HL-60/S4 (cell line): ENCODE data around the gene ADAMTS20.
"Not testable (repeated sequence)": the region's sequence is repeated elsewhere in the genome, so short reads cannot be mapped to it uniquely, and the experiment has no call there.

ENCODE experiments used
- in situ Hi-C: fragments of 300-500 bp; cut with MboI; formaldehyde crosslinking; loops from 2 replicates; pipeline ENCODE4 v1.14.3; 2022; ENCODE audit warnings: low sequenced_read_pairs

ADAMTS20 gene

DNA sequence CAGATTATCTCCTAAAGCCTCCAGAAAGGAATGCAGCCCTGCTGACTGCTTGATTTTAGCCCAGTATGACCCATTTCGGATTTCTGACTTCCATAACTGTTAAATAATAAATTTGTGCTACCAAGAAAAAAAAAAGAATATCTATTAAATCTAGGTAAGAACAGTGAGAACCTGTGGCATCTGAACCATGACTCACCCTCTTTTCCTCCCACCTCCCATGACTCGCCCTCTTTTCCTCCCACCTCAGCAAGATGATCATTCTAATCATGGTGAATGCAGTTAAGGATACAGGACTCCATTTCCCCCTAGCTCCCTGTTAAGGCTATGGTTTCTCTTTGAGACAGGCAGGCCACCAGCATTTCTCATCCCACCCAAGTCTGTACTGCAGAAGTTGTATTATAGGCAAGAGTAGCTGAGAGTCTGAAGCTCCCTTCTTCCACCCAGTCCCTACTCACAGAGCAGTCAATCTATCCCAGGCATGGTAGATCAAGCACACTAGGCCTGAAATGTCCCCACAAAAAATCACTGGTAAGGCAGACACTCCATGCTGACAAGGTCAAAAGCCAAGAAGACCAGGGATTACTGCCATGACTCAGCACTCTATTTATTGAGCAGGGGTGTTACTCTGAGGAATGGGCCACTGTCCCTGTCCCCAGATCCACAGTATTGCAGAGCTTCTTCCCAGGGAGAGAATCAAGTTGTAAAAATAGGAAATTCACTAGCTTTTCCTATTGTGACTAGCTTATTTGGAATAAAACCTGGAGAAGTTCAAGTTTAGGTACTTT lies 188.9 kb downstream of the ADAMTS20 start:
- in situ Hi-C loops = no loop called here

DNA sequence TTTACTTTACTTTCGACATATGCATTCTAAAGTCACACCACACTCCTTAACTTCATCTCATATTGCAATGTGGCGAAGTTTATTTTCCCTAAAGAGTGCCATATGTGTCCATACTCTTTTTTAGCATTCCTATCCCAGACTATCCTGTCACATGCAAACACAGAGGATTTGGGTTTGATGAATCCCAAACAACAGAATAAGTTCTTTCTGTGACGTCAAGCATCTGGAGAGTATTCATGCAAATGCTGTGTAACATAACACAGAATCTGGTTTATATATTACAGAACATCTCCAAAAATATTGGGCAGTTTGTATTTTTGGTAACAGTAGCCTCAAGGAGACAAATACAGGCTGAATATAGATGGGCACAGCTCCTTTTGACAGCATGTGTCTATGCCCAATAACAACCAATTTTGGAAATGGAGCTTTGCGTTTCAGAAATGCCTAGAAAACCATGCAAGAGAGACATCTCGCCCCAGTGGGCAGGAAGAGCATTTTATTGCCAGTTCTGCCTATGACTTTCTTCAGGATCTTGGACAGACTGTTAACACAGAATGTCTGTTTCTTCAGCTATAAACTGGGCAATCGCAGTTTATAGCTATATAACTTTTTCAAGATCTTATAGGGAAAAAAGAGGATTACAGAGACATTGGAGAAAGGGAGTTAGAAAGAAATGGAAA lies 190.8 kb downstream of the ADAMTS20 start:
- in situ Hi-C loops = no loop called here

DNA sequence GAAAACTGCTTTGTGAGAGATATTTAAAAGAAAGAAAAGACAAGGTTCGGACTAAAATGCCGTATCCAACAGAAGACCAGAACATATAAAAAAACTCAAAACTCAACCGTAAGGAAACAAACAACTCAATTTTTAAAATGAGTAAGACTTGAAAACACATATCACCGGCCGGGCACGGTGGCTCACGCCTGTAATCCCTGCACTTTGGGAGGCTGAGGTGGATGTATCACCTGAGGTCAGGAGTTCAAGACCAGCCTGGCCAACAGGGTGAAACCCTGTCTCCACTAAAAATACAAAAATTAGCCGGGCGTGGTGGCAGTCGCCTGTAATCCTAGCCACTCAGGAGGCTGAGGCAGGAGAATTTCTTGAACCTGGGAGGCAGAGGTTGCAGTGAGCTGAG lies 192.0 kb downstream of the ADAMTS20 start:
- in situ Hi-C loops = not testable (repeated sequence)

GRCh38 chr12:43357141-43357540 lies 194.9 kb downstream of the ADAMTS20 start:
- in situ Hi-C loops = no loop called here

DNA sequence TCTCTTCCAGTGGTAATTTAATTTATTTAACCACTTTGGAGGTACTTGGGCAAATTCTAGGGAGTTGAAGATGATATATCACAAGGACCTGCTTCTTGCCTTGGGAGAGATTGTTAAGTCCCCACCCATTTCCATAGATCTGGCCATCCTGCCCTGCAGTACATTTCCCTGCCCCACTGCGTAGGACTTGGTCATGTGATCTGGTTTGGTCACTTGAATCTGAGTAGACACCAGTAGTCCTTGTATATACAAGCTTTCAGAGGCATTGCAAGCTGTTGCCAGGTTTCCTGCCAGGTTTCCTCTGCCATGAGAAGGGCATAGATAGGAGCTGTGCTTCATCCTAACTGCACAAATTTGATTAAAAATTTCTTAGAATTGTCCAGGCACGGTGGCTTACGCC lies 200.0 kb downstream of the ADAMTS20 start:
- in situ Hi-C loops = no loop called here

- in situ Hi-C loops = no loop called here
These were observed 202.1 kb downstream of the ADAMTS20 start for GRCh38 chr12:43349863-43350262.

- in situ Hi-C loops = no loop called here
These were observed 203.8 kb downstream of the ADAMTS20 start for GRCh38 chr12:43348221-43348620.

- in situ Hi-C loops = no loop called here
These were observed 205.0 kb downstream of the ADAMTS20 start for GRCh38 chr12:43347026-43347425.

GRCh38 chr12:43345023-43345422 lies 207.0 kb downstream of the ADAMTS20 start:
- in situ Hi-C loops = no loop called here

GRCh38 chr12:43341785-43342313 lies 210.2 kb downstream of the ADAMTS20 start:
- in situ Hi-C loops = not testable (repeated sequence)

DNA sequence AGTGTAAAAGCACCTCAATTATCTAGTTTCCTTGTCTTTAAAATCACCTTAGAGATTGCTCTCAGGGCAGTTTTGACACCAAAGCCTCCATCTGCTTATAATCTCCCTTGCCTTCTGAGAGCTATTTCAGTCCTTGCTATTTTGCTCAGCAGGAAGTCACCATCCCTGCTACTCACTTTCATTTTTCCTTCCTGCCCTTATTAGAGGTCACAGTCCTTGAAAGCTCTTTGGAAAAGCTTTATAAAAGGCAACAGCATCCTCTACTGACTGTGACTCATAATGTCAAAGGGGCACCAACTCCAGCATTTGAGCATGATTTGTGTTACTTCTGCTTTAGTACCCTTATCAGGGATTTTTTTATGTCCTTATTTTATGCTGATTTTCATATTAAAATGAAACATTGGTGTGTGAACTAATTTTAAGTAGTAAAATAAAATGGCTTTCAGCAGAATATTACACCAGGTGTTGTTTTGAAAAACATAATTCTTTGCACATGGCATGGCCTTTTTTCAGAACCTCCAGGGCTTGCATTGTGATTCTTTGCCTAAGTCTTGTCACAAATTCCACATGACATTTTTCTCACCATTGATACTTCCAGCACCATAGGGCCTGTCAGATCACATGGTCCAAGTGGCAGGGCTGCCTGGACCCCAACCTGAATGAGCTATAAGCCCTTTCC lies 213.0 kb downstream of the ADAMTS20 start:
- in situ Hi-C loops = no loop called here

DNA sequence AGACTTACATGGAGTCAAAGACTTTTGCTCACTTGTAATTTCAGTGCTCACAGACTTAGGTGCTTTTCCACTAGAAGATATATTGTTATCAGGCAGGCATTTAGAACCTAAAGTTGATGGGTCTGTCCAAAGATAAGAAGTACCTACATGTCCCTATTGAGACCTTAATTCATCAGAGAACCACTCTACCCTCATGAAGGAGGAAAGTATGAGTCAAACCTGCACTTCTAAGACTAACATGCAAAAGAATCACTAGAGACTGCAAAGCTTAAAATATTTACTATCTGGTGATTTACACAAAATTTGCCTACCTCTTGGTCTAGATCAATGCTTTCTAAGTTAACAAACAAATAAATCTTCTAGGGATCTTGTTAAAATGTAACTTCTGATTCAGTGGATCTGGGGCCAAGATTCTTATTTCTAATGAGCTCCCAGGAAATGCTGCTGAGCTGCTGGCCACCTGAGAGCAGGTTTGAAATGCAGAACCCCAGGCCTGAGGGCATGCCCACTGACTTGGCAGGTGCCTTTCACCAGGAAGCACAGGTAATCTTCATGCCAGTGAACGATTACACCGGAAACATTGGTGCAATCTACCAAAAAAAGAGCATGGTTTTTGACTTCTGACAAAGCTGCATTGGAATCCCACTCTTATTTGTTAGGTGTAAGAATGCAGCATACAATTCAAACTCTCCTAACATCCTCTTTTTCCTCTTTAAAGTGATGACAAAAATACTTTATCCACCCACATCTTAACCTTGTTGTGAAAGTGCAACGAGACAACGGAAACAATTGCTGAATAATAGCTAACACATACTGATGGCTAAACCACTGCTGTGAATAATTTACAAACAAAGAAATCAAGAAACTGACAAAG lies 214.2 kb downstream of the ADAMTS20 start:
- in situ Hi-C loops = no loop called here

DNA sequence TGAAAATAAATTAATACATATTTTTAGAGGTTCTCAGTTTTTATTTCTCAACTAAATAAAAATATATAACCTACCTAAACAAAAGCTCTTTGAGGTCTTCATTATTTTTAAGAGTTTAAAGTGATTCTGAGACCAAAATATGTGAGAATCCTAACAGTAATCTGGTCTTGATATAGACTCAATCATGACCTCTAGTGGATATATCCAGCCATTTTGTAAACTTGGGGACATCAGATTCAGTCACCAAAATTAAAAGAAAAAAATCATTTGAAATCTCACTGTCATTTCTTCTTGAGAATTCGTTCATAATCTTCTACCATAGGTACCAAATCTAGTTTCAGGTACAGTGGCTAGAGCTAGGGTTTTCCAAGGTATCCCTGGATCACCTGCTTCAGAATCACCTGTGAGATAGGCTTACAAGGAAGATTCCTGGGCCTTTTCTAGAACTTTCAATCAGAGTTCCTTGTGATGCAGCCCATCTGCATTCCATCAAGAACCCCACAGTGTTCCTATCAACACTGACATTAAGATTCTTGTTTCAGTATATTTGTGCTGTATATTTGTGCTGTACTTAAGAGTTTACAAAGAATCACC lies 214.9 kb downstream of the ADAMTS20 start:
- in situ Hi-C loops = no loop called here

- in situ Hi-C loops = no loop called here
These were observed 218.4 kb downstream of the ADAMTS20 start for GRCh38 chr12:43333644-43334043.

DNA sequence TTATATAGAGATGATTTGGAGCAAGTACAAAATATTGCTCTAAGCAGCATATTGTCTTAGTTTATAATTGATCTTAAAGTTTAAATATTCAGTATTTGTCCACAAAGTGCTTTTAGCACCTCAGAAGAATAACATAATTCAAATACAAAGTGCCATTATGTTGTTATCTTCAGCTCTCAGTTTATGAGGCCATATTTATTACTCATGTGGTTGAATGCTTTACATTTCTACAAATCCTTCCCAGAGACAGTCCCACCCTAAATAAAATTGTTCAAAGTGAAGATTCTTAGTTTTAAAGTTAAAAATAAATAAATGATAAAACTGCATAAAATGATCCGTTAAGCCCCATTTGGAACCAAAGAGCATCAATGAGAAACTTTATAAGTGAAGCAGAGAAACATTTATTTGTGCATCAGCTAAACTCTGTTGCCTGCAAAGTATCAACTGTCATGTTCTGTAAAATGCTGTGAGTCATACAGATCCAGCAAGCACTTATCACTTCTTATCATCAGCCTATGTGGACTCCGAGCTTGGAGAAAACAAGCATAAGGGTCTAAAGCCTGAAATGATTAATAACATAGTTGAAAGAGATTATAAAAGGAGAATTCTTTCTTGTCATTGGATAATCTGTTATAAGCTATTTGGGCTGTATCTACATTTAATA lies 218.9 kb downstream of the ADAMTS20 start:
- in situ Hi-C loops = no loop called here

DNA sequence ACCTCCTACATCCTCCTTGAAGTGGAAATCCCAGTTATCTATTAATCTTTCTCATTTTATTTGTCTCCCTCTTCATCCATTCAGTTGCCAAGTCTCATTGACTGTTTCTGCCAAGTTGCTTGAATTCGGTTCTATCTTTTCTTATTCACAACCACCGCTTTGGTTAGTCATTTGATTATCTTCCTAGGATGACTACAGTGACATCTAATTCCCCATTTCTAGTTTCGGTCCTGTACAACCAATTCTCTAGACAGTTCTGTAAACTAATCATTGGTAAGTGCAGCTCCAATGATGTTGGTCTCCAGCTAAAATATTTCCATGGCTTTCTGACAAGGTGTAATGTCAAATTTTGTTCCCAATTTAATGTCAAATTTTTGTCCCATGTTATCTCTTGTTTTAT lies 220.1 kb downstream of the ADAMTS20 start:
- in situ Hi-C loops = no loop called here

- in situ Hi-C loops = no loop called here
These were observed 222.6 kb downstream of the ADAMTS20 start for GRCh38 chr12:43329375-43329774.

- in situ Hi-C loops = no loop called here
These were observed 226.2 kb downstream of the ADAMTS20 start for GRCh38 chr12:43325786-43326185.

GRCh38 chr12:43320281-43320680 lies 231.7 kb downstream of the ADAMTS20 start:
- in situ Hi-C loops = no loop called here

GRCh38 chr12:43318021-43318420 lies 234.0 kb downstream of the ADAMTS20 start:
- in situ Hi-C loops = no loop called here
